A673 (cell line): ENCODE measurements around the gene ZFYVE21.

Experiments
- CTCF ChIP-seq: fragments of 300-800, 200-600 bp; sonication (generic); conservative IDR thresholded peaks from 2 replicates; pipeline ENCODE4 v1.5.1; 2017; ENCODE audit warnings: low read depth, mild to moderate bottlenecking, antibody characterized with exemption, low read length, moderate library complexity, mixed read lengths
- EZH2 ChIP-seq: fragments of 200-600 bp; sonication (generic); IDR thresholded peaks from 2 replicates; pipeline ENCODE4 v1.6.1; 2017; ENCODE audit warnings: borderline replicate concordance, low read depth, mild to moderate bottlenecking, mixed read lengths, antibody characterized with exemption, low read length; ENCODE audit not compliant: poor library complexity, severe bottlenecking

- TF ChIP-seq EZH2 (no peak), CTCF (no peak)
Observed at GRCh38 chr14:103713304-103714062, 2.1 kb upstream of the ZFYVE21 start.
